ENCODE data around the gene UVRAG.
A peak's percentile ranks its signal among the peaks of the same experiment; 100 is the strongest.
"Not testable (repeated sequence)": the region's sequence is repeated elsewhere in the genome, so short reads cannot be mapped to it uniquely, and the experiment has no call there.

The UVRAG gene

DNA sequence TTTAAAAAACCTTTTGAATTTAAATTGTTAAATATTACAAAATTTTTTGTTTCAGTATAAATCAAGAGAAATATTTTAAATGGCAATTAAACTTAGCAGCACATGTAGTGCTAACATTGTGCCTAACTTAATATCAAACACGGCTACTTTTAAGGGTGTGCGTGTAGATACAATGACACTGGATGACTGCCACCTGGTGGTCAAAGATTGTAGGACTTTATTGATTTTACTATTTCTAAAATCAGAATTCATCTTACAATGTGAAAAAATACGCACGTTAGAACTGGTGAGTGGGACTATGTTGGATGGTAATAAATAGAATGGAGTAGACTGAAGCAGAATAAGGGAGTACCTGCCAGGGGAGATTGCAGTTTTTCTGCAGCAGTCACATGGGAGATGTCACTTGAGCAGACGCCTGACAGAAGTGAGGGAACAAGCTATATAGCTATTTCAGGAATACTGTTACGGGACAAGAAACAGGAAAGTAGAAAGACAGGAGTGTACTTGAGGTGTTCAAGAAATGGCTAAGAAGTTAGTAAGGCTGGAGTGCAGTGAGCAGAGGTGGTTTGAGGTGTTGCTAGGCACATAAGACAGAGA, 52.9 kb downstream of the UVRAG start:
- peak; percentile 80 for FAIRE-seq
- DNase-seq (ENCODE audit: insufficient read length, low spot score): no peak
- TF ChIP-seq TAF1 (IDR thresholded peaks at IDR 0.05; ENCODE audit: low read depth, low read length): no peak
- no peak for TF ChIP-seq PAX5 (IDR thresholded peaks at IDR 0.05; ENCODE audit: insufficient read depth, low read length, severe bottlenecking)
- TF ChIP-seq POLR2AphosphoS5 (IDR thresholded peaks at IDR 0.05; ENCODE audit: low read depth, low read length): no peak

DNA sequence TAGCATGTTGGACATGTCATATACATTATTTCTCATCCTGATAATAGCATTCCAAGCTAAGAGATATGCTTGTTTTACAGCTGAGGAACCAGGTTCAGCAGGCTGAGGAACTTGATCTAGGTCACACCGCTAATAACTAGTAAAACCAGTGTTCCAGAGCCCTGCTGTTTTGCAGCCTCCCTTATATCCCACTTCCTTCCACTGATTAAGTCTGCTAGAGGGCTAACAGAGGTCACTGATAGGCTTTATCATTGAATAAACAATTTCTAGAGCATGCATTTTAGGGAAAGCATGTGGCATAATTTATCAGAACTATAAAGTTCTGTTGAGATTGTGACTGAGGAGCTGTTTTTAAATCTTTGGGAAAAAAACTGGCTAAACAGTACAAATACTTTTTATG, 54.0 kb downstream of the UVRAG start:
- DNase-seq (ENCODE audit: insufficient read length, low spot score) (no peak), FAIRE-seq (no peak)
- TF ChIP-seq SPI1 (IDR thresholded peaks at IDR 0.05; ENCODE audit: low read depth, low read length) (no peak), POU2F2 (IDR thresholded peaks at IDR 0.05; ENCODE audit: low read depth, low read length) (no peak), TAF1 (IDR thresholded peaks at IDR 0.05; ENCODE audit: low read depth, low read length) (no peak), POLR2AphosphoS5 (IDR thresholded peaks at IDR 0.05; ENCODE audit: low read depth, low read length) (no peak), PAX5 (IDR thresholded peaks at IDR 0.05; ENCODE audit: insufficient read depth, low read length, severe bottlenecking) (no peak), POLR2A (IDR thresholded peaks at IDR 0.05; ENCODE audit: low read depth, low read length) (no peak)

DNA sequence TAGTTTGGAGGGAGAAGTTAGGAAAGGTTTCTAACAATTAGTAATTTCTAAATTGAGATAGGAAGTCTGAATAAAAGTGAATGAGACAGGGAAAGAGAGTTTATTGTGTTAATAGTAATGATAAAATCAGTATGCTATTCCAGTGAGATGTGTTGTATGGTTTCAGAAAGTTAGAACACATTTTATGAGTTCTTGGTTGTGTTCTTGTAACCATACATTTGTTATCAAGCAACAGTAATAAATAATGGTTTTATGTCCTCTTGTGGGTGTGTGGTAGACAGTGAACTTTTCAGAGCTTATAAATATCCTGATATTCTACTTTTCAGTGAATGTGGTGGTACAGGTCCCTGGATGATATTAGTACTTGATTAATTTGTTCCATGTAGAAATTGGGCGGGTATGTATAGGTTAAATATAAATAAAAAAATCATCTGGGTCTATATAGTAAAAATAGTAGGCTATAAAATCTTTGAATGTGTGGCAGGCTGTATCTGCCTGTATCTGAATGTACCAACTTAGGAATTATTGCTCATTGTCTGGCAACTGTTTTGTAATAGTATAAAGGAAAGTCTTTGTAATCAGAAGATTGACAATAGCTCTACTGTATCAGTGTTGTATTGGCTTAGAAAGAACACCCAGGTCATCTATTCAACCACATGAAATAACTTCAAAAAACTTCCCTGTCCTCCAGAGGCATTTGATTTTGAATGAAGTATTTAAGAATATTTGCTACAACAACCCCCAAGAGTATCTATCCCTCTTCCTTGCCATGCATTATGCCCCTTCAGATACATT, 54.8 kb downstream of the UVRAG start:
- DNase-seq (ENCODE audit: insufficient read length, low spot score): no peak
- TF ChIP-seq SPI1 (IDR thresholded peaks at IDR 0.05; ENCODE audit: low read depth, low read length) (no peak), POLR2AphosphoS5 (IDR thresholded peaks at IDR 0.05; ENCODE audit: low read depth, low read length) (no peak), POLR2A (IDR thresholded peaks at IDR 0.05; ENCODE audit: low read depth, low read length) (no peak), PAX5 (IDR thresholded peaks at IDR 0.05; ENCODE audit: insufficient read depth, low read length, severe bottlenecking) (no peak), POU2F2 (IDR thresholded peaks at IDR 0.05; ENCODE audit: low read depth, low read length) (no peak), TAF1 (IDR thresholded peaks at IDR 0.05; ENCODE audit: low read depth, low read length) (no peak)

DNA sequence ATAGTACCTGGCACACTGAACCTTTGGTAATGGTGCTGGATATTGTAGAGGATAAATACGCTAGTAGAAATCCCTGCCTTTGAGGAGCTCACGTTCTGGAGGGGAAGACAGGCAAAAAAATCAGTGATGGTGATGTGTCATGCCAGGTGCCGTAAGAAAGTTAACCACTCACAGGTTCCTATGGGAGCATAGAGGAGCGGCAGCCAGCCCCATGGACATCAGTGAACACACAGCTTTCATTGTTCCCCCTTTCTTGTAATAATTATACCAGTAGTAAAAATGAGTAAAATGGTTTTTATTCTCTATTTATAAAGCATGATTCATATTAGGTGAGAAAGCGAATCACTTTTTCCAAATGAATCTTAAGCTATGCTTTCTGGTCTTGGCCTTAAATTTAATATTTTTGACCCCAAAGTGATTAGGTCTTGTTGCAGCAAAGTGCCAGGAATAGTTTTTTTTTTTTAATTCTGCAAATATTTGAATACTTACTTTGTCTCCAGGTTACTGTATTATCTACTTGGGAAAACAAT, 57.9 kb downstream of the UVRAG start:
- FAIRE-seq: no peak
- TF ChIP-seq TAF1 (IDR thresholded peaks at IDR 0.05; ENCODE audit: low read depth, low read length) (no peak), PAX5 (IDR thresholded peaks at IDR 0.05; ENCODE audit: insufficient read depth, low read length, severe bottlenecking) (no peak), POLR2A (IDR thresholded peaks at IDR 0.05; ENCODE audit: low read depth, low read length) (no peak), SPI1 (IDR thresholded peaks at IDR 0.05; ENCODE audit: low read depth, low read length) (no peak), POU2F2 (IDR thresholded peaks at IDR 0.05; ENCODE audit: low read depth, low read length) (no peak), POLR2AphosphoS5 (IDR thresholded peaks at IDR 0.05; ENCODE audit: low read depth, low read length) (no peak)
- DNase-seq (ENCODE audit: insufficient read length, low spot score): no peak

More for the DNA sequence above, 54.8 kb downstream of the UVRAG start:
- FAIRE-seq: no peak

DNA sequence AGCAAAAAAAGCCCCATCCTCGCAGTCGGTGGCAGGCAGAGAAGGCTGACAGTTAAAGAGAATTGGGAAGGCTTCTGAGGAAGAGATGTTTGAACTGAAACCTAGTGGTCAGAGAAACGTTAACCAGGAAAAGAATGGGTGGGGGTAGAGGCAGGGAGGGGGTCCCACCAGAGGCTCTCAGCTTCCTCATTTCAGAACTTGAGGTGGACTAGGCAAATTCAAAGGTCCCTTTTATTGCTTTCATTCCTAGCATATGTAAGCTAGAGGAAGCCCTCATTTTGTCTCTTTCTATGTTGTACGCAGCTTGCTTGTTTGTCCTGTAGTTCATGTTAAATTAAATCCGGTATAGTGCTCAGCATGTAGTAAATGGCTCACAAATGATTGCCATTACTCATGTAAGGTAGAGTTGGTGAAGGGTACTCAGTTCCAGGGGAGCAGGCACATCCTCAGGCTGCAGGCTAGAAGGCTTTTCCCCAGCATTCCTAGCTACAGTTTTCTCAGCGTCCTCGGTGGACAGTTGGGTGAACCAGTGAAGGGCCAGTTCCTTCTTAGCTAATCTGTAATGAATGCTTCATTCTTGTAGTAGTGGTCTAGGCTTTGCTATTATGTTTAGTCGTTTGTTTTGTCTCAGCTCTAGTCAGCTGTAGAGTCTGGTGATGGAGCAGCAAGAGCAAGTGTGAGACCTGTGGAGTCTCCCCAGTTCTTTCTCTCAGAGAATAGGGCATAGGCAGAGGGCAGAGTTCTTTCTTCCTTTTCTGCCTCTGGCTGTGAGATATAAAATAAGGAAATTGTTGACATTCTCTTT, 58.6 kb downstream of the UVRAG start:
- DNase-seq (ENCODE audit: insufficient read length, low spot score) (no peak), FAIRE-seq (peak; percentile 74)
- TF ChIP-seq POU2F2 (IDR thresholded peaks at IDR 0.05; ENCODE audit: low read depth, low read length): peak; percentile 76; the same call in 1 of the 2 replicates
- TF ChIP-seq TAF1 (IDR thresholded peaks at IDR 0.05; ENCODE audit: low read depth, low read length): no peak
- peak; percentile 72 for TF ChIP-seq SPI1 (IDR thresholded peaks at IDR 0.05; ENCODE audit: low read depth, low read length)
- peak; percentile 59; the same call in 1 of the 2 replicates for TF ChIP-seq POLR2A (IDR thresholded peaks at IDR 0.05; ENCODE audit: low read depth, low read length)
- peak; percentile 52; the same call in 1 of the 2 replicates for TF ChIP-seq POLR2AphosphoS5 (IDR thresholded peaks at IDR 0.05; ENCODE audit: low read depth, low read length)
- TF ChIP-seq PAX5 (IDR thresholded peaks at IDR 0.05; ENCODE audit: insufficient read depth, low read length, severe bottlenecking): no peak

DNA sequence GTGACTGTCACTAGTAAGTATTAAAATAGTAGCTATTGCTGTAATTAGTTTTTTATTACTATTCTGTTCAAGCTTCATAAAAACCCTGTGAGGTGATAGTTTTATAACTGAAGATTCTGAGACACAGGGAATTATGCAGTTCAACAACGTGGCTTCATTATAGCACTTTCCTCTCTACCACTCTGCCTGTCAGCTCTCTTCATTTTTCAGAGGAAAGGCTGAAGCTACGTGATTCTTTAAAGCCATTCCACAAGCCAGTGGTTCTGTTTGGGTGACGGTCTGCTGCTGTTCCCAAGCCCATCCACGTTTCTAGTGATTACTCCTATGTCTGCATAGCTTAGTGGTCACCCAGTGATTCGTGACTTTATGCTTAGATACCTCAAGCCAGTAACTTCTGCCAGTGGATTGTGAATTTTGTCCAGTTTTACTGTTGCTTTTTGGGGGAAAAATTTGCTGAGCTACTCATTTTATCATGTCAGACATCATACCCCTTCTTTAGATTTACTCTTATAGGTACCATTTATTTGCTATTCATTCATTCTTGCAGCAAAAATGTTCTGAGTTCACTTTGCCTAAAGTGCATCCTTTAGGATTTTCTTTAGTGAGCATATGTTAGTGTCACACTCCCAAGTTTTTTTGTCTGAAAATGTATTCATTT, 59.8 kb downstream of the UVRAG start:
- TF ChIP-seq POLR2A (IDR thresholded peaks at IDR 0.05; ENCODE audit: low read depth, low read length): no peak
- TF ChIP-seq SPI1 (IDR thresholded peaks at IDR 0.05; ENCODE audit: low read depth, low read length): no peak
- no peak for TF ChIP-seq TAF1 (IDR thresholded peaks at IDR 0.05; ENCODE audit: low read depth, low read length)
- no peak for TF ChIP-seq POU2F2 (IDR thresholded peaks at IDR 0.05; ENCODE audit: low read depth, low read length)
- TF ChIP-seq POLR2AphosphoS5 (IDR thresholded peaks at IDR 0.05; ENCODE audit: low read depth, low read length): no peak
- no peak for TF ChIP-seq PAX5 (IDR thresholded peaks at IDR 0.05; ENCODE audit: insufficient read depth, low read length, severe bottlenecking)
- no peak for FAIRE-seq
- no peak for DNase-seq (ENCODE audit: insufficient read length, low spot score)

DNA sequence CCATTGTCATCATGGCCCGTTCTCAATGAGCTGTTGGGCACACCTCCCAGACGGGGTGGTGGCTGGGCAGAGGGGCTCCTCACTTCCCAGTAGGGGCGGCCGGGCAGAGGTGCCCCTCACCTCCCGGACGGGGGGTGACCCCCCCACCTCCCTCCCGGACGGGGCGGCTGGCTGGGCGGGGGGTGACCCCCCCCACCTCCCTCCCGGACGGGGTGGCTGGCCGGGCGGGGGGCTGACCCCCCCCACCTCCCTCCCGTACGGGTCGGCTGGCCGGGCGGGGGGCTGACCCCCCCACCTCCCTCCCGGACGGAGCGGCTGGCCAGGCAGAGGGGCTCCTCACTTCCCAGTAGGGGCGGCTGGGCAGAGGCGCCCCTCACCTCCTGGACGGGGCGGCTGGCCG, 62.3 kb downstream of the UVRAG start:
- not testable (repeated sequence) for FAIRE-seq

DNA sequence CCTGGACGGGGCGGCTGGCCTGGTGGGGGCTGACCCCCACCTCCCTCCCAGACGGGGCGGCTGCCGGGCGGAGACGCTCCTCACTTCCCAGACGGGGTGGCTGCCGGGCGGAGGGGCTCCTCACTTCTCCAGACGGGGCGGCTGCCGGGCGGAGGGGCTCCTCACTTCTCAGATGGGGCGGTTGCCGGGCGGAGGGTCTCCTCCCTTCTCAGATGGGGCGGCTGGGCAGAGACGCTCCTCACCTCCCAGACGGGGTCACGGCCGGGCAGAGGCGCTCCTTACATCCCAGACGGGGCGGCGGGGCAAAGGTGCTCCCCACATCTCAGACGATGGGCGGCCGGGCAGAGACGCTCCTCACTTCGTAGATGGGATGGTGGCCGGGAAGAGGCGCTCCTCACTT, 62.9 kb downstream of the UVRAG start:
- not testable (repeated sequence) for DNase-seq (ENCODE audit: insufficient read length, low spot score); FAIRE-seq

More for the DNA sequence above, 62.3 kb downstream of the UVRAG start:
- DNase-seq (ENCODE audit: insufficient read length, low spot score): not testable (repeated sequence)

DNA sequence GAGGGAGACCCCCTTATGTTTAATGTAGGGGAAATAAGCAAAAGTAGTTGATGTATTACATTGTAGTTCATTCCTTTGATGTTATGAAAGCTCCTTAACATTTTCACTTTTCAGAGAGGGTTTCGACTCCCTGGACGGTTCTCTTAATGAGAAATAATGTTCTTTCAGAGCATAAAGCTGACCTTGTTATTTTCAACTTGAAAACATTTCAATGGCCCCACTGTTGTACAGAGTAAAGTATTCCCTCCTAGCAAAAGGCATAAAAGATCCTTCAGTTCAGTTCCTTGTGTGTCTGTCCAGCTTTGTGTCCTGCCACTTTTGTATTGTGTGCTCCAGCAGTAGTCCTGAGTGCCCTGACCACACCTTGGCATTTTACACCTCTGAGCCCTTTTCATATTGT, 63.9 kb downstream of the UVRAG start:
- DNase-seq (ENCODE audit: insufficient read length, low spot score) (no peak), FAIRE-seq (no peak)
- TF ChIP-seq PAX5 (IDR thresholded peaks at IDR 0.05; ENCODE audit: insufficient read depth, low read length, severe bottlenecking): no peak
- TF ChIP-seq POU2F2 (IDR thresholded peaks at IDR 0.05; ENCODE audit: low read depth, low read length): no peak
- TF ChIP-seq POLR2A (IDR thresholded peaks at IDR 0.05; ENCODE audit: low read depth, low read length): no peak
- no peak for TF ChIP-seq POLR2AphosphoS5 (IDR thresholded peaks at IDR 0.05; ENCODE audit: low read depth, low read length)
- TF ChIP-seq SPI1 (IDR thresholded peaks at IDR 0.05; ENCODE audit: low read depth, low read length): no peak
- TF ChIP-seq TAF1 (IDR thresholded peaks at IDR 0.05; ENCODE audit: low read depth, low read length): no peak

Measured in GM12891 (cell line).